Brain microvascular endothelial cell (primary cell): ENCODE results near the gene GJA4.

Source experiments
- DNase-seq: peaks from one replicate; pipeline ENCODE4 v3.0.0-alpha.2; 2020
- H3K27ac ChIP-seq: fragments of 250-450 bp; sonication (Bioruptor Pico); 2 replicates; pipeline ENCODE4 v1.5.1; 2020; ENCODE audit warnings: mild to moderate bottlenecking, moderate library complexity
- H3K27me3 ChIP-seq: fragments of 250-450 bp; sonication (Bioruptor Pico); replicated peaks from 2 replicates; pipeline ENCODE4 v1.5.1; 2020; ENCODE audit warnings: mild to moderate bottlenecking
- H3K36me3 ChIP-seq: fragments of 250-450 bp; sonication (Bioruptor Pico); replicated peaks from 2 replicates; pipeline ENCODE4 v1.5.1; 2020; ENCODE audit warnings: mild to moderate bottlenecking
- H3K4me3 ChIP-seq: 2 replicates; pipeline ENCODE4 v1.5.1; 2011; ENCODE audit warnings: low read depth, mild to moderate bottlenecking, control low read depth, low read length, moderate library complexity
- in situ Hi-C: cut with HindIII; loops from 2 replicates; pipeline ENCODE4 v1.10.0; 2017; ENCODE audit warnings: low sequenced_read_pairs, low pct_ligation_motif_present
- TF ChIP-seq, protein P1 (sequence below): IDR thresholded peaks from 2 replicates; pipeline ENCODE4 v1.5.1; 2011; ENCODE audit warnings: low read depth, mild to moderate bottlenecking, moderate library complexity, low read length, control low read depth, inconsistent platforms; ENCODE audit errors: missing control alignments

Gene GJA4

DNA sequence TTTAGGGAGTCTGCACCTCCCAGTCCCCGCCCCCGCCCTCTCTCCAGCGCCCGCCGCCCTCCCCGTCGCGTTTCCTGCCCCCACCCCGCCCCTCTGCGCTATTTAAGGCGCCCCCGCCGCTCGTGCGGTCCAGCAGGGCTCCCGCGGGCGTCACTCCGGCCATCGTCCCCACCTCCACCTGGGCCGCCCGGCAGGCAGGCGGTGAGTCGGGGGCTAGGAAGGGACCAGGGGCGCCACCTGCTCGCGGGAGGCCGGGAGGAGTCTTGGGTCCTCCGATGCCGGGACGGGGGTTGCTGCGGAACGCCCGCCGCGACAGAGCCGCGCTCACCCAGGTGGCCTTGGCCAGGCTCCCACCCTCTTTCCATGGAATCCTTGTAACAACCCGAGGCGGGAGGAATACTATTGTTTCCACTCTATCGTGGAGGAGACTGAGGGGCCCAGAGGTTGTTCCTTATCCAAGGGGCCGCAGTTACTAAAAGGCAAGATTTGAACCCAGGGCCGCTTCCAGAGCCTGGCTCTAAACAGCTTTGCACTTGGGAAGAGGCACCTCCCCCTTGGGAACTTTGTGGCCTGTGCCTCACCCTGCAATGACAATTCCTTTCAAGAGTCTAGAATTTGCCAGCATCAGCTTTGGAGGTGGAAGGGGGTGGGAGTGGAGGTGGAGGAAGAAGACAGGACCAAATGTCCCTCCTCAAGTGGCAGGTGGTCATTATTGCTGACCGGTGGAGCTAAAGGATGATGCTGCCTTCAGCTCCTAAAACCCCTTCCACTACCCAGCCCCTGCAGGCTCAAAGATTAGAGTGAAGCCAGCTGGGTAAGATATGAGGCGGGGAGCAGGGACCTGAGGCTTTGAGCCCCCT lies at the start of gene GJA4:
TSS of gene GJA4 (plus strand) at position 132 of the 860 bp plus-strand sequence. CDS start 1,215 bp downstream, outside the sequence.
- no peaks in the 10 kb centered on the region for H3K36me3 ChIP-seq
- in situ Hi-C loops = no loop called here
- no peak within 1 kb of the TSS for H3K4me3 ChIP-seq
- TF ChIP-seq, protein P1, sequence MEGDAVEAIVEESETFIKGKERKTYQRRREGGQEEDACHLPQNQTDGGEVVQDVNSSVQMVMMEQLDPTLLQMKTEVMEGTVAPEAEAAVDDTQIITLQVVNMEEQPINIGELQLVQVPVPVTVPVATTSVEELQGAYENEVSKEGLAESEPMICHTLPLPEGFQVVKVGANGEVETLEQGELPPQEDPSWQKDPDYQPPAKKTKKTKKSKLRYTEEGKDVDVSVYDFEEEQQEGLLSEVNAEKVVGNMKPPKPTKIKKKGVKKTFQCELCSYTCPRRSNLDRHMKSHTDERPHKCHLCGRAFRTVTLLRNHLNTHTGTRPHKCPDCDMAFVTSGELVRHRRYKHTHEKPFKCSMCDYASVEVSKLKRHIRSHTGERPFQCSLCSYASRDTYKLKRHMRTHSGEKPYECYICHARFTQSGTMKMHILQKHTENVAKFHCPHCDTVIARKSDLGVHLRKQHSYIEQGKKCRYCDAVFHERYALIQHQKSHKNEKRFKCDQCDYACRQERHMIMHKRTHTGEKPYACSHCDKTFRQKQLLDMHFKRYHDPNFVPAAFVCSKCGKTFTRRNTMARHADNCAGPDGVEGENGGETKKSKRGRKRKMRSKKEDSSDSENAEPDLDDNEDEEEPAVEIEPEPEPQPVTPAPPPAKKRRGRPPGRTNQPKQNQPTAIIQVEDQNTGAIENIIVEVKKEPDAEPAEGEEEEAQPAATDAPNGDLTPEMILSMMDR = no peak
- peaks cover 16% of the 10 kb centered on the region for H3K27me3 ChIP-seq
- no peak within 1 kb of the TSS for H3K27ac ChIP-seq
- no peak for DNase-seq

DNA sequence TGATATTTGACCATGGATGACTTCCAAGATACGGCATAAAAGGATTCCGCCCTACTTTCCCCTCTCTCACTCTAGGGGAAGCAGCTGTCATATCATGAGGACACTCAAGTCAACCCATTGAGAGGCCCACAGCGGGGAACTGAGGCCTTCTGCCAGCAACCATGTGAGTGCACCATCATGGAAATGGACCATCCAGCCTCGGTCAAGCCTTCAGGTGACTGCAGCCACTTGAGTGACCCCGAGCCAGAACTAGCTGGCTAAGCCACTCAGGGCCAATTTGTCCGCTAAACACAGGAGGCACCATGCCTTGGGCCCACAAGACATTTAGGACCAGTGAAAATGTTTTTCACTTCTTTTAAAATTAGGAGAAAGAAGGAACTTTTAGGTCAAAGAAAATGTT lies 49.0 kb upstream of the GJA4 start:
- H3K27ac ChIP-seq = no peak overlapping the region
- no peak for DNase-seq
- H3K27me3 ChIP-seq = no peaks in the 10 kb centered on the region
- H3K36me3 ChIP-seq = no peaks in the 10 kb centered on the region
- in situ Hi-C loops = no loop called here
- no peak overlapping the region for H3K4me3 ChIP-seq
- TF ChIP-seq, protein P1 = no peak

DNA sequence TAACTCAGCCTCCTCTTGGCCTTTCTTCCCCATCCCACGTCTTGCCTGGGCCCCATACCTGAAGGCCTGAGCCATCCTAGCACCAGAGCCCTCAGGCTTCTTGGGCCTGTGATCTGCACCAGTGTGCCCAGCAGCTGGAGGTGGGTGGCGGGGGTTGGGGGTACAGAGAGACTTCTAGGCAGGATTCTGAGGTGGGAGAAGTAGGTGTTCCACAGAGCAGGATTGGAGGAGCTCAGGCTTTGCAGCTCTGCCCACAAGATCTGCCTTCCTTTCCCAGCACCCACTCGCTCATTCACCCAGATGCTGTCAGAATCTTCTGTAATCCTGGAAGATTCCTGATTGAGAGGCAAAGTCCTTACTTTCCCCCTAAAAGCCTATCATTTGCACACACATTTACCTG lies 47.9 kb upstream of the GJA4 start:
- TF ChIP-seq, protein P1 = no peak
- in situ Hi-C loops = no loop called here

DNA sequence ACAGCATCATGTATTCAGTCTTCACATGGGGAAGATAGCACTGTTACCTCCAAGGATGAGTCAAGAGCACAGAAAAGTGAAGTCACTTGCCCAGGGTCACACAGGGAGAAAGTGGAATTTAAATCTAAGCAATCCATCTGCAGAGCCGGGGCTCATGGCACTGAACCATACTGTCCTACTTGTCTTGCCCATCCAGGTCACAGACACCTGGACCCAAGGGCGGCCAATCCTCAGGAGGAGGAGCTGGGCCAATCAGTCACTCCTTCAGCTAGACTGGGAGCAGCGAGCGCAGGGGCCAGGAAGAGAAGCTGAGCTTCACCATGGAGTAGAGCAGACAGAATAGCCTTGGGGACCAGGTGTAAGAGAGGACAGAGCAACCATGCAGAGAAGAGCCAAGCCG lies 47.1 kb upstream of the GJA4 start:
- DNase-seq = no peak
- no peaks in the 10 kb centered on the region for H3K27me3 ChIP-seq
- no peaks in the 10 kb centered on the region for H3K36me3 ChIP-seq
- H3K27ac ChIP-seq = no peak overlapping the region
- in situ Hi-C loops = no loop called here
- no peak overlapping the region for H3K4me3 ChIP-seq
- TF ChIP-seq, protein P1 = no peak

More for the DNA sequence above, 47.9 kb upstream of the GJA4 start:
- H3K27me3 ChIP-seq = no peaks in the 10 kb centered on the region
- H3K4me3 ChIP-seq = no peak overlapping the region
- H3K27ac ChIP-seq = no peak overlapping the region
- DNase-seq = no peak
- no peaks in the 10 kb centered on the region for H3K36me3 ChIP-seq

DNA sequence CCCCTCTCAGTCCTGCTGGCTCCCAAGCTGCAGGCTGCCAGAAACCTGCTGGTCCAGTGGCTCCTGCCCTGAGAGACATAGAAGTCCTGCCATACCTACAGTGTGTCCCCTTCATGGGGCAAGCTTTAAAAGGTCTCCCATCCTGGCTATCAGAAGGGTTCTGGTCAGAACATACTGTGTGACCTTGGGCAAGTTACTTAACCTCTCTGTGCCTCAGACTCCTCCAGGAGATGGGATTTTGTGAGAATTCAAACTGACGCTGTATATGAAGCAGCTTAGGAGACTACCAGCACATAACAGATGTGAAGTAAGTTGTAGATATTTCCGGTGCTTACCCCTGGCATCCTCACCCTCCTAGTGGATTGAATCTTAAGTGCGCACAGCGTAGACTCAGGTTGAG lies 46.7 kb upstream of the GJA4 start:
- TF ChIP-seq, protein P1 = no peak
- in situ Hi-C loops = no loop called here
- H3K27ac ChIP-seq = no peak overlapping the region
- no peaks in the 10 kb centered on the region for H3K36me3 ChIP-seq
- no peak for DNase-seq
- no peak overlapping the region for H3K4me3 ChIP-seq
- no peaks in the 10 kb centered on the region for H3K27me3 ChIP-seq
